Heart right ventricle (tissue), 16 donors: ENCODE data around the gene EYA3. TPM values are rescaled to one million over a fixed set of nuclear protein-coding genes. Genes with fewer than 3 reads are reported as not detected.

Experiments used
- ATAC-seq, 8 donors: fragments of 200-7000 bp; cut with Tn5 transposase; one replicate each; pipeline ENCODE4 v1.9.1; 2020; ENCODE audit warnings: mild to moderate bottlenecking in 8 of 8, moderate library complexity in 8 of 8, moderate number of reproducible peaks in 1 of 8
- DNase-seq, 2 donors: peaks; one replicate each; pipeline ENCODE4 v3.0.0-alpha.2; 2020
- H3K27ac ChIP-seq, 10 donors: fragments of 200-600 bp; sonication (generic) in 2 of 10; one replicate each; pipeline versions ENCODE4 v1.5.0 to v1.8.0; 2020 to 2022; ENCODE audit warnings: mild to moderate bottlenecking in 3 of 10
- H3K27me3 ChIP-seq, 7 donors: fragments of 200-600 bp; one replicate each; pipeline ENCODE4 v1.8.0; 2021 to 2022; ENCODE audit warnings: mild to moderate bottlenecking in 2 of 7
- H3K36me3 ChIP-seq, 9 donors: fragments of 200-600 bp; sonication (generic) in 1 of 9; one replicate each; pipeline versions ENCODE4 v1.5.0 to v1.8.0; 2020 to 2022; ENCODE audit warnings: mild to moderate bottlenecking in 2 of 9
- H3K4me1 ChIP-seq, 9 donors: fragments of 200-600 bp; sonication (generic) in 1 of 9; one replicate each; pipeline versions ENCODE4 v1.5.0 to v1.8.0; 2020 to 2022; ENCODE audit warnings: mild to moderate bottlenecking in 4 of 9
- H3K4me3 ChIP-seq, 10 donors: fragments of 200-600 bp; sonication (generic) in 2 of 10; one replicate each; pipeline versions ENCODE4 v1.5.0 to v1.8.0; 2020 to 2022; ENCODE audit warnings: mild to moderate bottlenecking in 7 of 10, moderate library complexity in 2 of 10
- H3K9me3 ChIP-seq, 11 donors: fragments of 200-600 bp in 10 of 11; sonication (generic) in 2 of 11; one replicate each; pipeline versions ENCODE4 v1.5.0 to v1.8.0; 2013 to 2022; ENCODE audit warnings: mild to moderate bottlenecking in 2 of 11, control low read depth in 1 of 11, moderate library complexity in 1 of 11
- WGBS, 2 donors: extraction: QIAGEN DNeasy Blood & Tissue Kit; methylation state at CpG; one replicate each; pipeline ENCODE4 v1.1.7; 2013; ENCODE audit warnings: inconsistent platforms in 1 of 2; 5-methylcytosine and 5-hydroxymethylcytosine counted together
- intact Hi-C, 10 donors: fragments of 100-400 bp; cut with DNase I; formaldehyde crosslinking; loops; one replicate each; pipeline versions ENCODE4 v1.11.1 to v1.14.2; 2022
- polyA plus RNA-seq, 2 donors: library from polyadenylated mRNA; stranded (reverse); fragments of 200-250 nt; gene quantifications; one replicate each; pipeline ENCODE4 v1.2.3, GENCODE V29; 2013
- total RNA-seq, 10 donors: library from RNA; stranded (reverse); fragmentation: NEBNext Ultra II Directional in 3 of 10; extraction: Animal tissue kit (Norgen Biotek cat#: 25700) in 3 of 10; gene quantifications; one replicate each; pipeline versions ENCODE4 v1.2.1 to v1.2.4, GENCODE V29; 2021 to 2023
- TF ChIP-seq, protein P1 (sequence below), 9 donors: fragments of 200-600 bp; sonication (generic) in 2 of 9; IDR thresholded peaks; one replicate each; pipeline versions ENCODE4 v1.5.0 to v1.8.0; 2021 to 2022; ENCODE audit warnings: antibody characterized with exemption in 9 of 9, mild to moderate bottlenecking in 5 of 9, moderate library complexity in 1 of 9
- donor health status: Arrhythmogenic right ventricular cardiomyopathy.
- donor health status: ischemic (EF 13 %, LVEDD 7.1; RV severe dilation, severe dysfunction).
- donor health status: healthy with polysubstance abuse.
- donor health status: DM: no; HTN: yes; CAD: no.
- donor health status: DM: no; HTN: no; CAD: no.
- donor health status: ischemic (EF 25% LVEDD 6.9; RV normal size, moderate dysfunction).
- donor health status: ischemic (EF 25% LVEDD 5.7; RV mildly dilated, moderate dysfunction).
- donor health status: healthy.
- donor health status: DM: yes; HTN: yes; CAD: no.
- donor health status: Ischemic cardiomyopathy.
- donor health status: ischemic (EF 35%, LVEDD 5.7; RV mildly dilated, moderate dysfunction).
- donor health status: nonischemic (EF 11% LVEDD 7.7; RV severe dilation, severe dysfunction).
- donor health status: DM: yes; HTN: yes; CAD: no.
- donor health status: PGD.
- donor health status: ischemic (EF 29% LVEDD 5.4; RV normal size, mild dysfunction).
- donor health status: nonischemic (EF 23%, LVEDD 6.1; RV moderate dilation, normal function).

The EYA3 gene
- total and polyA plus RNA-seq, 12 donors: 3.6 to 22.1 (median 17.3) TPM

DNA sequence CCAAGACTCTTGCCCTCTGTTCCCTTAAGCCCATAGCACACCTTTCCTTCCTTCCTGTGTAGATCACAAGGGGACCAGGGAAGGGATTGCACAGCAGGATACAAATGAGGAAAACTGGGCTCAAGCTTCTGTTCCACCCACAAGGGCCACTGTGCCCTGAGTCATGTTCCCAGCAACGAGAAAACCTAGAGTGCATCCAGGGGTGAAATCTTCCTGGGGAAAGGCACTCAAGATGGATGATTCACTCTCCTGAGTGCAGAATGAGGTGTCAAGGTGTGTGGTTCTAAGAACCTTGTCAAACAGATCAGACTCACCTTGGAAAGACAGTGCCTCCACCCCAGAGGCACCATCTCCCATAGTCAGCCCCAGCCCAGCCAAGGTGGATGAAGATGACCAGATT is 40.7 kb upstream of the EYA3 start:
- Histone ChIP-seq H3K9me3 (no peaks in the 10 kb centered on the region), H3K4me1 (peaks cover 0 to 57% (median 0%) of the 10 kb centered on the region in 9 donors), H3K27me3 (no peaks in the 10 kb centered on the region), H3K27ac (peak overlapping the region in 1 of 10 donors; percentile 90), H3K4me3 (no peak overlapping the region), H3K36me3 (no peaks in the 10 kb centered on the region)
- ATAC-seq: peak in 2 of 8 donors; percentile 17 to 31
- no peak for DNase-seq
- TF ChIP-seq, protein P1, sequence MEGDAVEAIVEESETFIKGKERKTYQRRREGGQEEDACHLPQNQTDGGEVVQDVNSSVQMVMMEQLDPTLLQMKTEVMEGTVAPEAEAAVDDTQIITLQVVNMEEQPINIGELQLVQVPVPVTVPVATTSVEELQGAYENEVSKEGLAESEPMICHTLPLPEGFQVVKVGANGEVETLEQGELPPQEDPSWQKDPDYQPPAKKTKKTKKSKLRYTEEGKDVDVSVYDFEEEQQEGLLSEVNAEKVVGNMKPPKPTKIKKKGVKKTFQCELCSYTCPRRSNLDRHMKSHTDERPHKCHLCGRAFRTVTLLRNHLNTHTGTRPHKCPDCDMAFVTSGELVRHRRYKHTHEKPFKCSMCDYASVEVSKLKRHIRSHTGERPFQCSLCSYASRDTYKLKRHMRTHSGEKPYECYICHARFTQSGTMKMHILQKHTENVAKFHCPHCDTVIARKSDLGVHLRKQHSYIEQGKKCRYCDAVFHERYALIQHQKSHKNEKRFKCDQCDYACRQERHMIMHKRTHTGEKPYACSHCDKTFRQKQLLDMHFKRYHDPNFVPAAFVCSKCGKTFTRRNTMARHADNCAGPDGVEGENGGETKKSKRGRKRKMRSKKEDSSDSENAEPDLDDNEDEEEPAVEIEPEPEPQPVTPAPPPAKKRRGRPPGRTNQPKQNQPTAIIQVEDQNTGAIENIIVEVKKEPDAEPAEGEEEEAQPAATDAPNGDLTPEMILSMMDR (IDR thresholded peaks at IDR 0.05): no peak
- intact Hi-C loops: no loop called here
- WGBS, 2 donors: 38 to 50% methylated on average over 1 of the region's 1 CpG

DNA sequence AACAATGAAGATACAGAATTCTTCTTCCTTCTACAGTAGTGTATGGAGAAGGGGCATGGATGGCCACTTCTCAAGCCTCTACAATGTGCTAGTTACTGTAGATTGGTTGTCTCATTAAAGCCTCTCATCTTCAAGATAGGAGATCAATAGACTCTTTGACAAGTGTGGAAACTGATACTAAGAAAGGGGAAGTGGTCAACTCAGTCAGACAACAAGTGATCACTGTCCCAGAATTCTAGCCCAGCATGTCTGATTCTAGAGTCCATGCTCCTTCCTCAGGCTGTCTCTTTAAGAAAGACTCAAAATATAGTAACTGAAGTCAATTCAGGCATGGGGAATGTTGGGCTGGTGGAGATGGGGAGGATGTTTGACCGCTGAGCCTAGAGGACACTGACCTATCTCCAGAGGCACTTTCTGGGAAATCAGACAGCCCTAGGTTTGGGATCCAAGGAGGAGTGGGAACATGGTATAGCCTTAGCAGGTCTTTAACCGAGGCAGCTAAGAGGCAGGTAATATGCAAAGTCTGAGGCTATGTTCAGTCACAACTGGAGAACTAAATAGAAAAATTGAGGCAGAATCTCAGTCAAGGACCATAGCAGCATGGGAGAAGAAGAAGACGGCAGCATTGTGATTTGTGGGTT is 39.3 kb upstream of the EYA3 start:
- H3K4me1 ChIP-seq: peaks cover 0 to 61% (median 0%) of the 10 kb centered on the region in 9 donors
- ATAC-seq (peak in 1 of 8 donors; percentile 39), DNase-seq (no peak)
- H3K4me3 ChIP-seq: no peak overlapping the region
- no peaks in the 10 kb centered on the region for H3K36me3 ChIP-seq
- no peaks in the 10 kb centered on the region for H3K27me3 ChIP-seq
- H3K27ac ChIP-seq: peak overlapping the region in 3 of 10 donors; percentile 16 to 90 (median 44)
- 73 to 81% methylated on average over 3 of the region's 3 CpGs for WGBS, 2 donors
- TF ChIP-seq, protein P1 (IDR thresholded peaks at IDR 0.05): no peak
- no peaks in the 10 kb centered on the region for H3K9me3 ChIP-seq
- intact Hi-C loops: no loop called here

DNA sequence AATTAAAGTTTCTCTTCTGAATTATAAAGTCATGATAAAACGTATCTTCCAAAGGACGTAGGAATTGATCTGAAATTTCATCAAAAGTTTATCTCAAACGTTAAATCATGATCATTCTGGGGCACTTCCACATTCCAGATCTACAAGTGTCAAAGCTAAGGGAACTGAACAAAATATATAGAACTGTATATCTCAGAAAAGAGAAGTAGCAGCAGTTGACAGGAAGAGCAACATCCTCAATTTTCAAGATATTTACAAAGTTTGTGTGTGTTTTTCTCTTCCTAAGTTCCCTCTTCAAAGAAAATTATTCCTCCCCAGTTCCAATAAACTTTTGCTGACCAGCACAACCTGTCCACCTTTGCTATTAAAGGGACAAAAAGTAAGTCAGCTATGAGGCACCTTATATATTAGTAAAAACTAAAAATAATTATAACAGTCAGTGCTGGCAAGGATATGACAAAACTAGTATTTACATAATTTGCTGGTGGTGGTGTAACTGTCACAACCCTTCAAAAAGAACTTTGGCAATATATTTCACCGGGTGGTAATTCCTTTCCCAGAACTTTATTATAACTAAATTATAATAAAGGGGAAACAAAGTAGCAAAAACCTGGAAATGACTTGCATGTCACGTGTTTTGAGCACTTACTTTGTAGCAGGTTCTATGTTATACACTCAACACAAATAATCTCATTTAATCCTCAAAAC is 38.5 kb upstream of the EYA3 start:
- peak in 3 of 8 donors; percentile 23 to 50 (median 41) for ATAC-seq
- DNase-seq: no peak
- TF ChIP-seq, protein P1 (IDR thresholded peaks at IDR 0.05): no peak
- no peaks in the 10 kb centered on the region for H3K9me3 ChIP-seq
- 72 to 77% methylated on average over 5 of the region's 5 CpGs for WGBS, 2 donors
- H3K4me1 ChIP-seq: peaks cover 0 to 57% (median 0%) of the 10 kb centered on the region in 9 donors
- intact Hi-C loops: no loop called here
- no peaks in the 10 kb centered on the region for H3K36me3 ChIP-seq
- no peaks in the 10 kb centered on the region for H3K27me3 ChIP-seq
- H3K27ac ChIP-seq: peak overlapping the region in 5 of 10 donors; percentile 16 to 90 (median 47)
- peak overlapping the region in 2 of 10 donors; percentile 11 to 40 for H3K4me3 ChIP-seq

DNA sequence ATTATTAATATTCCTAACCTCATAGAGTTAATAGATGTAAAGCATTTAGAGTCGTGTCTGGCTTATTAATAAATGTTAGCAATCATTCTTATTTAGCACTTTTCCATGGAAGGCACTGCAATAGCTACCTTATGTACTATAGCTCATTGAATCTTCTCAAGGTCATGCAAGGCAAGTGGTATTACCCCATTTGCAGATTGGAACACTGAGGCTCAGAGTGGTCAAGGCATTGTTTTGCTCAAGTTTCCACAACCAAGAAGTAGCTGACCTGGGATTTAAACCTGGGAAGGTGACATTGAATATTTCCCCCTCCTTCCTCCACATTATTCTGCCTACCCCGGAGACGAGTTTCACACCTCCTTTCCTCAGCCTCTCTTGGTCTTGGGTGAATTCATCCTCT is 37.8 kb upstream of the EYA3 start:
- TF ChIP-seq, protein P1 (IDR thresholded peaks at IDR 0.05): no peak
- Histone ChIP-seq H3K4me1 (peaks cover 0 to 56% (median 0%) of the 10 kb centered on the region in 9 donors), H3K27ac (peak overlapping the region in 4 of 10 donors; percentile 31 to 90 (median 54)), H3K27me3 (no peaks in the 10 kb centered on the region), H3K9me3 (no peaks in the 10 kb centered on the region), H3K36me3 (no peaks in the 10 kb centered on the region), H3K4me3 (peak overlapping the region in 3 of 10 donors; percentile 3 to 40 (median 11))
- DNase-seq: no peak
- intact Hi-C loops: no loop called here
- no peak for ATAC-seq
- WGBS, 2 donors: 67 to 78% methylated on average over 3 of the region's 3 CpGs
